Measurements from ENCODE around the gene TSHR. TPM values are rescaled to one million over a fixed set of nuclear protein-coding genes. Genes with fewer than 3 reads are reported as not detected.

TSHR gene
- total RNA-seq, 1 experiment from 2014 or later: not detected

DNA sequence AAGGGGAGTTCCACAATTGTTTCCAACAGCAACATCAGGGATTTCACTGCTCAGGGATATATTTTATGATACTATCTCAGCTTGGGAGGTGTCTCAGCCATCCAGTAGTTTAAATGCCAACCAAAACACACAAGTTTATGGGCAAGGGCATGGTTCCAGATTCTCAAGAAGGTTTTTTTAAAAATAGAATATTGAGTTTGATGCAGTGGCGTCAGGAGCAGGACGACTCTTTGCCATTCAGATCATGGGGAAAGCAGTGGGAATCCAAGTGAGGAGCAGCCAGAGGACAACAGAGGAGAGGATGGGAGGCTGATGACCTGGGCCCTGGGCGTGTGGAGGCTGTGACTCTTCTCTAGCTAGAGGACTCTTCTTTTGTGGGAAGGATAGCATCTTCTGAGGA is 25.7 kb downstream of the TSHR start:
- H3K4me3 Mint-ChIP-seq (ENCODE audit: unreplicated experiment): no peak overlapping the region
- H3K4me1 Mint-ChIP-seq (ENCODE audit: insufficient read depth, unreplicated experiment): no peaks in the 10 kb centered on the region
- no peak for DNase-seq (ENCODE audit: unreplicated experiment)
- no peaks in the 10 kb centered on the region for H3K36me3 Mint-ChIP-seq (ENCODE audit: insufficient read depth, unreplicated experiment)
- ChIA-PET POLR2A (no interaction called here), CTCF (interaction anchor here (0.5 to 1.0 kb wide), 7 partner anchors 9 to 878 kb away, joined by 3 to 5 read pairs (median 3); no protein-coding TSS in a partner anchor)
- BruUV-seq (replicated peaks): no TSS peak
- peaks cover 52% of the 10 kb centered on the region for H3K27me3 Mint-ChIP-seq (ENCODE audit: insufficient read depth, unreplicated experiment)
- no peak overlapping the region for H3K27ac Mint-ChIP-seq (ENCODE audit: low read depth, unreplicated experiment)
- no peaks in the 10 kb centered on the region for H3K9me3 Mint-ChIP-seq (ENCODE audit: unreplicated experiment)
- intact Hi-C loops (cut with micrococcal nuclease): no loop called here
- no peak for TF ChIP-seq CTCF (IDR thresholded peaks at IDR 0.05; ENCODE audit: unreplicated experiment)

- no TSS peak for BruUV-seq (replicated peaks)
- CTCF ChIA-PET: interaction anchor here (0.6 to 1.0 kb wide), 3 partner anchors 14 to 178 kb away, joined by 3 to 4 read pairs (median 3); no protein-coding TSS in a partner anchor
- no peak overlapping the region for H3K27ac Mint-ChIP-seq (ENCODE audit: low read depth, unreplicated experiment)
These were observed 26.3 kb downstream of the TSHR start for GRCh38 chr14:80981673-80982072.

DNA sequence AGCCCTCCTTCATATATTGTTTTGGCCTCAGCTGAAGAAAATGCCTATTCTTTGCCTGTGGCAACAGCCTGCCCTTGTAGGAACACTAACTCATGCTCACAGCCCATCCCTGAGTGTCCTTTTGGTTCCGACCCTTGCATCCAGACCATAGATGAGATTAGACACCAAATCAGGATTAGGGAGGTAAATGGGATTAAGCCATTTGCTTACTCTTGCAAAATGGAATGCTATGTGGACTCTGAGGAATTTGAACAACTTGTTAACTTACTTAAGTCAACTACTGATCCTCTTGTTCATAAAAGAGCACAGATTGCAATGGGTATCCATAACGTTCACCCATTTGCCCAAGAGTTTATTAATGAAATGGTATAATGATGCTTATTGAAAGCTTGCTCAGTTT is 27.3 kb downstream of the TSHR start:
- H3K4me1 Mint-ChIP-seq (ENCODE audit: insufficient read depth, unreplicated experiment): no peaks in the 10 kb centered on the region

More at GRCh38 chr14:80981673-80982072, 26.3 kb downstream of the TSHR start:
- Mint-ChIP-seq H3K36me3 (ENCODE audit: insufficient read depth, unreplicated experiment) (no peaks in the 10 kb centered on the region), H3K9me3 (ENCODE audit: unreplicated experiment) (no peaks in the 10 kb centered on the region), H3K4me1 (ENCODE audit: insufficient read depth, unreplicated experiment) (no peaks in the 10 kb centered on the region), H3K4me3 (ENCODE audit: unreplicated experiment) (no peak overlapping the region), H3K27me3 (ENCODE audit: insufficient read depth, unreplicated experiment) (peaks cover 52% of the 10 kb centered on the region)
- POLR2A ChIA-PET: no interaction called here
- no peak for TF ChIP-seq CTCF (IDR thresholded peaks at IDR 0.05; ENCODE audit: unreplicated experiment)
- no peak for DNase-seq (ENCODE audit: unreplicated experiment)
- intact Hi-C loops (cut with micrococcal nuclease): no loop called here

More for the DNA sequence above, 27.3 kb downstream of the TSHR start:
- Mint-ChIP-seq H3K27ac (ENCODE audit: low read depth, unreplicated experiment) (no peak overlapping the region), H3K27me3 (ENCODE audit: insufficient read depth, unreplicated experiment) (peaks cover 52% of the 10 kb centered on the region), H3K36me3 (ENCODE audit: insufficient read depth, unreplicated experiment) (peaks cover 4% of the 10 kb centered on the region), H3K9me3 (ENCODE audit: unreplicated experiment) (no peaks in the 10 kb centered on the region), H3K4me3 (ENCODE audit: unreplicated experiment) (no peak overlapping the region)
- TF ChIP-seq CTCF (IDR thresholded peaks at IDR 0.05; ENCODE audit: unreplicated experiment): no peak
- CTCF ChIA-PET: interaction anchor here (0.7 to 1.7 kb wide), 2 partner anchors 14 to 50 kb away, joined by 5 to 10 read pairs; no protein-coding TSS in a partner anchor
- no TSS peak for BruUV-seq (replicated peaks)
- intact Hi-C loops (cut with micrococcal nuclease): no loop called here
- no peak for DNase-seq (ENCODE audit: unreplicated experiment)
- POLR2A ChIA-PET: no interaction called here

Data from MCF 10A (cell line).